Panc1 (cell line): ENCODE data around the gene TECPR2. TPM values are rescaled to one million over a fixed set of nuclear protein-coding genes. Genes with fewer than 3 reads are reported as not detected.

Experiments used
- ATAC-seq: fragments of 200-7000 bp; cut with Tn5 transposase; 2 replicates; pipeline ENCODE4 v1.9.1; 2020; ENCODE audit warnings: mild to moderate bottlenecking, moderate library complexity
- BruUV-seq: library from RNA; stranded (reverse); fragments of 400-500 nt; replicated peaks from 2 replicates; lab custom pipeline; 2021; lab: Mats Ljungman, UMichigan
- CTCF ChIA-PET: fragments of 300-600 bp; sonication (Branson Sonifier 250); formaldehyde crosslinking; loops from one replicate; lab custom pipeline; 2022; ENCODE audit warnings: antibody characterized with exemption; lab: Charles Lee
- POLR2A ChIA-PET: fragments of 300-600 bp; sonication (Branson Sonifier 250); formaldehyde crosslinking; loops from one replicate; lab custom pipeline; 2022; ENCODE audit warnings: antibody characterized with exemption; lab: Charles Lee
- DNase-seq: peaks from one replicate; pipeline ENCODE4 v3.0.0-alpha.2; 2010; ENCODE audit warnings: low read depth, low spot score
- H3K27ac ChIP-seq: 2 replicates; pipeline ENCODE4 v1.5.1; 2011; ENCODE audit warnings: mild to moderate bottlenecking, low read length, inconsistent platforms
- H3K27me3 ChIP-seq: fragments of 200-500 bp; sonication (Bioruptor generic); 2 replicates; pipeline ENCODE4 v1.6.0; 2014; ENCODE audit warnings: low read length, inconsistent platforms; ENCODE audit not compliant: control insufficient read depth, insufficient read depth
- H3K36me3 ChIP-seq: fragments of 200-500 bp; sonication (Bioruptor generic); 2 replicates; pipeline ENCODE4 v1.5.1; 2014; ENCODE audit warnings: inconsistent platforms, mild to moderate bottlenecking, low read length, moderate library complexity; ENCODE audit not compliant: control insufficient read depth, insufficient read depth
- H3K4me1 ChIP-seq: 2 replicates; pipeline ENCODE4 v1.5.1; 2011; ENCODE audit warnings: inconsistent platforms, mild to moderate bottlenecking, low read length, moderate library complexity; ENCODE audit not compliant: control insufficient read depth, insufficient read depth
- H3K4me3 ChIP-seq, 2 experiments: 2 replicates each; pipeline ENCODE4 v1.5.1; 2011 to 2012; ENCODE audit warnings: low read depth in 2 of 2, low read length in 2 of 2, mild to moderate bottlenecking in 2 of 2, inconsistent platforms in 1 of 2, moderate library complexity in 1 of 2
- H3K9me3 ChIP-seq: fragments of 200-500 bp; sonication (Bioruptor generic); 2 replicates; pipeline ENCODE4 v1.5.1; 2014; ENCODE audit warnings: low read depth, mild to moderate bottlenecking, inconsistent platforms, low read length, moderate library complexity; ENCODE audit not compliant: control insufficient read depth, insufficient read depth
- POLR2AphosphoS5 ChIP-seq: IDR thresholded peaks from 2 replicates; pipeline ENCODE4 v1.6.1; 2012; ENCODE audit warnings: mild to moderate bottlenecking, low read depth, low read length, moderate library complexity
- REST ChIP-seq, 2 experiments: IDR thresholded peaks; 2 replicates each; pipeline ENCODE4 v1.6.1; 2011 to 2012; ENCODE audit warnings: low read depth in 2 of 2, control low read depth in 1 of 2, low read length in 1 of 2, mild to moderate bottlenecking in 1 of 2, moderate library complexity in 1 of 2; ENCODE audit not compliant: insufficient read depth in 1 of 2
- SIN3A ChIP-seq: IDR thresholded peaks from 2 replicates; pipeline ENCODE4 v1.6.1; 2012; ENCODE audit warnings: low read depth, mild to moderate bottlenecking, low read length, moderate library complexity, borderline replicate concordance; ENCODE audit not compliant: insufficient read depth
- TCF7L2 ChIP-seq: IDR thresholded peaks from 2 replicates; pipeline ENCODE4 v1.6.1; 2011; ENCODE audit warnings: mild to moderate bottlenecking, low read depth, low read length, inconsistent platforms
- in situ Hi-C: cut with HindIII; loops from 2 replicates; pipeline ENCODE4 v1.10.0; 2016; ENCODE audit warnings: low sequenced_read_pairs, low pct_unique_long_range_greater_than_20kb
- intact Hi-C: fragments of 100-400 bp; cut with micrococcal nuclease; formaldehyde crosslinking; loops from one replicate; pipeline ENCODE4 v1.10.0; 2022; ENCODE audit not compliant: unreplicated experiment
- total RNA-seq: library from RNA; stranded (reverse); gene quantifications from one replicate; pipeline ENCODE4 v1.2.1, GENCODE V29; 2021; ENCODE audit not compliant: unreplicated experiment
- TF ChIP-seq, protein P1 (sequence below): fragments of 450-650 bp; IDR thresholded peaks from 2 replicates; pipeline ENCODE4 v1.5.1; 2017; ENCODE audit warnings: mild to moderate bottlenecking

TECPR2 gene
- total RNA-seq, 1 experiment from 2014 or later: 15.5 TPM

DNA sequence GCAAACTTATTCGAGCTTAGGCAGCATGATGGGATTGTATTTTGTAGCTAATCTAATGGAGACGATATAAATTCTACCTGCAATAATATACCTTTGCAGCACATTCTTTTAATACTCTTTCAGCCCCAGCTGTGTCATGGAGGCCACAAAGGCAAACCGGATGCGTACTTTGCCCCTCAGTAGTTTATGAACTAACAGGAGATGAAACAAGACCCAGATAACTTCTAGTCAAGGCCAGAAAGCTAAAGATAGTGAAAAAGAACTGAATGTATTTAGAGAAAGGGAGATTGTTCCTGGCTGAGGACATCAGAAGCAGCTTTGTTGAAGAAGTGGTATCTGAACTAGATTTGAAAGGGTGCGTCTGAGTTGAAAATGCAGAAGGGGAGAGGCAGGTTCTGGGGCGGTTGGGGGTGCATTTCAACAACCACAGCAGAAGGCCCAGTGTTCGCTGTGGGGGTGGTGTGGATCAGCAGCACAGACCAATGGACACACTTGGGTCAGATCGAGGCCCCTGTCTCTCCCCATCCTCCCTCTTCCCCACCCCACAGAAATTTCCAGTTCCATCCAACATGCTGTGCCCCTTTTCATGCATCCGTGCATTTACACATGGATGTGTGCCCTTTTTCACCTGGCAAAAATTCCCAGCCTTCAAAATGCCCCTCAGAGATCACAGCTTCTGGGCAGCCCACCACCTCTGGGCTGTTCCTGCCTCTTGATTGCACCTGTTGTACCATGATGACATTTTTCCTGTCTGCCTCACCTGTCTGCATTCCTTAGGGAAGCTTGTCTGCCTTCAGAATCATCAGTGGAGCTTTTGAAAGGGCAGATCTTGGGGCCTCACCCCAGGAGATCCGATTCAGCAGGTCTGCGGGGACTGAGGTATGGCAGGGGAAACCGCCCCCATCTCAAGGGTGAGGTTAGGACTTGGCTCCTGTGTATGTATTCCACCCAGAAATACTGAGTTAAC lies 41.0 kb upstream of the TECPR2 start:
- POLR2A ChIA-PET: interaction anchor here (1.1 kb wide), 1 partner anchor 17 kb away, joined by 17 read pairs; no protein-coding TSS in a partner anchor
- H3K4me3 ChIP-seq: no peak overlapping the region
- no peak overlapping the region for H3K27ac ChIP-seq
- no peaks in the 10 kb centered on the region for H3K27me3 ChIP-seq
- no peak for DNase-seq
- ATAC-seq: no peak
- no peaks in the 10 kb centered on the region for H3K9me3 ChIP-seq
- in situ Hi-C loops: loop anchor here (25.0 kb wide), 1 partner anchor 109 kb away; no protein-coding TSS in a partner anchor
- BruUV-seq: no TSS peak
- intact Hi-C loops: no loop called here
- TF ChIP-seq POLR2AphosphoS5 (no peak), SIN3A (no peak), REST (IDR thresholded peaks at IDR 0.05; ENCODE audit: insufficient read depth in 1 of 2, low read depth in 2 of 2, low read length in 1 of 2) (no peak), TCF7L2 (no peak)
- TF ChIP-seq, protein P1, sequence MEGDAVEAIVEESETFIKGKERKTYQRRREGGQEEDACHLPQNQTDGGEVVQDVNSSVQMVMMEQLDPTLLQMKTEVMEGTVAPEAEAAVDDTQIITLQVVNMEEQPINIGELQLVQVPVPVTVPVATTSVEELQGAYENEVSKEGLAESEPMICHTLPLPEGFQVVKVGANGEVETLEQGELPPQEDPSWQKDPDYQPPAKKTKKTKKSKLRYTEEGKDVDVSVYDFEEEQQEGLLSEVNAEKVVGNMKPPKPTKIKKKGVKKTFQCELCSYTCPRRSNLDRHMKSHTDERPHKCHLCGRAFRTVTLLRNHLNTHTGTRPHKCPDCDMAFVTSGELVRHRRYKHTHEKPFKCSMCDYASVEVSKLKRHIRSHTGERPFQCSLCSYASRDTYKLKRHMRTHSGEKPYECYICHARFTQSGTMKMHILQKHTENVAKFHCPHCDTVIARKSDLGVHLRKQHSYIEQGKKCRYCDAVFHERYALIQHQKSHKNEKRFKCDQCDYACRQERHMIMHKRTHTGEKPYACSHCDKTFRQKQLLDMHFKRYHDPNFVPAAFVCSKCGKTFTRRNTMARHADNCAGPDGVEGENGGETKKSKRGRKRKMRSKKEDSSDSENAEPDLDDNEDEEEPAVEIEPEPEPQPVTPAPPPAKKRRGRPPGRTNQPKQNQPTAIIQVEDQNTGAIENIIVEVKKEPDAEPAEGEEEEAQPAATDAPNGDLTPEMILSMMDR: no peak
- CTCF ChIA-PET: no interaction called here
- no peaks in the 10 kb centered on the region for H3K36me3 ChIP-seq
- peaks cover 13% of the 10 kb centered on the region for H3K4me1 ChIP-seq

DNA sequence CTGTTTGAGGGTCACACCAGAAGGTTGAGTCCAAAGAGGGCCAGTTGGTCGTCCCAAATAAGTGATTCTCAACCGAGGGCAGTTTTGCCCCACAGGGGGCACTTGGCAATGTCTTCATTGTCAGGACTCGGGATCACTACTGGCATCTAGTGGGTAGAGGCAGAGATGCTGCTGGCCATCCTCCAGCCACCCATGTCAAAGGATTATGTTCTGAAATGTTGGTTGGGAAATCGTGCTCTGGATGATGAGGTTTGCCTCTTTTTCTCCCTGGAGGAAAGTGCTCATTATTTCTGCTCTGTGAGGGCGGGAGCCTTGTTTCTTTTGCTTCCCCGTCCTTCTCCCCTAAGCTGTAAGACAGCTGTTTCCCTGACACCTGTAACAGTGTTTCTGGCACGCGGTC lies 39.6 kb upstream of the TECPR2 start:
- H3K4me1 ChIP-seq: peaks cover 6% of the 10 kb centered on the region
- in situ Hi-C loops (loop anchor here (25.0 kb wide), 1 partner anchor 111 kb away; no protein-coding TSS in a partner anchor), intact Hi-C loops (no loop called here)
- no peak overlapping the region for H3K27ac ChIP-seq
- H3K36me3 ChIP-seq: no peaks in the 10 kb centered on the region
- H3K9me3 ChIP-seq: no peaks in the 10 kb centered on the region
- POLR2A ChIA-PET: no interaction called here
- peak; percentile 35 for DNase-seq
- CTCF ChIA-PET: no interaction called here
- 0 out of 2 replicates have a peak, but pooled peaks have one; percentile 37 for ATAC-seq
- TF ChIP-seq REST (IDR thresholded peaks at IDR 0.05; ENCODE audit: insufficient read depth in 1 of 2, low read depth in 2 of 2, low read length in 1 of 2): no peak
- TF ChIP-seq, protein P1: peak; percentile 78
- TF ChIP-seq SIN3A: no peak
- no peak for TF ChIP-seq POLR2AphosphoS5
- H3K4me3 ChIP-seq: no peak overlapping the region
- BruUV-seq: no TSS peak
- no peaks in the 10 kb centered on the region for H3K27me3 ChIP-seq
